Suprapubic skin (tissue), 4 donors: Measurements from ENCODE around the gene CHSY1.

Source experiments
- POLR2A ChIP-seq, 2 donors: fragments of 450-650 bp; IDR thresholded peaks; one replicate each; pipeline ENCODE4 v1.6.1; 2017; ENCODE audit warnings: antibody characterized with exemption in 2 of 2, mild to moderate bottlenecking in 2 of 2, moderate library complexity in 2 of 2
- POLR2AphosphoS5 ChIP-seq, 3 donors: sonication (generic); formaldehyde crosslinking; IDR thresholded peaks; one replicate each; pipeline ENCODE4 v1.6.1; 2017; ENCODE audit warnings: antibody characterized with exemption in 3 of 3
- TF ChIP-seq, protein P1 (sequence below), 2 donors: fragments of 200-600 bp in 1 of 2; fragments of 450-650 bp in 1 of 2; sonication (generic) in 1 of 2; IDR thresholded peaks; one replicate each; pipeline ENCODE4 v1.5.1; 2016 to 2019; ENCODE audit warnings: antibody characterized with exemption in 2 of 2, mild to moderate bottlenecking in 1 of 2, moderate library complexity in 1 of 2

DNA sequence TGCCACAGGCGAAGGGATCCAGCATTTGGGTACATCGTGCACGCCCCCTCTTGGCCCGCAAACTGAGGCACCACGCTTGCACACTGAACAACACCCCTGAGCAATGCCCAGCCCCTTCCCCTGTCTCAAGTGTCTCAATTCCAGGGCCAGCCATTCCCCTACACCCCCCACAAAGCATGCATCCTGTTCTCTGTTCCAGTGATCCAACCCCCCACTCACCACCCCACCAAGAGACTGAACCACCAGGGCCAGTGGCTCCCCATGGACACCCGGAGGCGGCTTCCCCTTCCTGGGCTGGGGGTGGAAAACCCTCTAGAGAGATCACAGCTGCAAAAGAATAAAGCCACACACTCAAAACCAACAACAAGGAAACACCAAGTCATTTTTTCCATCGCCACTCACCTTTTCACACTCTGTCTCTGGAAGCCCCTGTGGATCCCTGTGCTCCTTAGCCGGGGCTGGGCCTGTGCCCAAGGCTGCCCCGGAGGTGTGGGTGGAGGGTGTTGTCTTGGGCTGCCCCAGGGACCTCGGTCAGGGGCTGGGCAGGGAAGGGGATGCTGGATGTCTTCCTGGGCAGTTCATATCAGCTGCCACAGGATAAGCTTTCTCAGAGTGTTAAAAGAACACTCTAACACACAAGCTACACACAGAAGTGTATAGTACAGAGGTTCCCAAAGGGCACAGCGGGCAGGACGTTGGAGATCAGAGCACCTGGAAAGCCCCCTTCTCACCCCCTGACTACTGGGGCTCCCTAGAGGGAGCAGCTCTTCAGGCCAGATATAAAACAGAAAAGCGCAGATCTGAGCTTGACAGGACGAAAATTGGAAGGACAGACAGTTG, 92.5 kb downstream of the CHSY1 start:
- TF ChIP-seq, protein P1, sequence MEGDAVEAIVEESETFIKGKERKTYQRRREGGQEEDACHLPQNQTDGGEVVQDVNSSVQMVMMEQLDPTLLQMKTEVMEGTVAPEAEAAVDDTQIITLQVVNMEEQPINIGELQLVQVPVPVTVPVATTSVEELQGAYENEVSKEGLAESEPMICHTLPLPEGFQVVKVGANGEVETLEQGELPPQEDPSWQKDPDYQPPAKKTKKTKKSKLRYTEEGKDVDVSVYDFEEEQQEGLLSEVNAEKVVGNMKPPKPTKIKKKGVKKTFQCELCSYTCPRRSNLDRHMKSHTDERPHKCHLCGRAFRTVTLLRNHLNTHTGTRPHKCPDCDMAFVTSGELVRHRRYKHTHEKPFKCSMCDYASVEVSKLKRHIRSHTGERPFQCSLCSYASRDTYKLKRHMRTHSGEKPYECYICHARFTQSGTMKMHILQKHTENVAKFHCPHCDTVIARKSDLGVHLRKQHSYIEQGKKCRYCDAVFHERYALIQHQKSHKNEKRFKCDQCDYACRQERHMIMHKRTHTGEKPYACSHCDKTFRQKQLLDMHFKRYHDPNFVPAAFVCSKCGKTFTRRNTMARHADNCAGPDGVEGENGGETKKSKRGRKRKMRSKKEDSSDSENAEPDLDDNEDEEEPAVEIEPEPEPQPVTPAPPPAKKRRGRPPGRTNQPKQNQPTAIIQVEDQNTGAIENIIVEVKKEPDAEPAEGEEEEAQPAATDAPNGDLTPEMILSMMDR (IDR thresholded peaks at IDR 0.05): no peak
- TF ChIP-seq POLR2AphosphoS5 (IDR thresholded peaks at IDR 0.05): no peak
- TF ChIP-seq POLR2A (IDR thresholded peaks at IDR 0.05): no peak
